Upper lobe of left lung (tissue), 6 donors: Measurements from ENCODE around the gene PDXDC1. TPM values are rescaled to one million over a fixed set of nuclear protein-coding genes. Genes with fewer than 3 reads are reported as not detected.
"Not testable (repeated sequence)": the region's sequence is repeated elsewhere in the genome, so short reads cannot be mapped to it uniquely, and the experiment has no call there.

Experiments
- ATAC-seq, 2 donors: fragments of 200-7000 bp; cut with Tn5 transposase; one replicate each; pipeline ENCODE4 v1.9.1; 2022; ENCODE audit warnings: mild to moderate bottlenecking in 2 of 2, moderate library complexity in 2 of 2; ENCODE audit not compliant: low FRiP score in 2 of 2
- DNase-seq, 2 donors: peaks; one replicate each; pipeline ENCODE4 v3.0.0-alpha.2; 2019 to 2020
- H3K27ac ChIP-seq, 4 donors: fragments of 200-600 bp; sonication (generic); one replicate each; pipeline ENCODE4 v1.5.1; 2016 to 2019
- H3K27me3 ChIP-seq, 4 donors: fragments of 200-600 bp; sonication (generic); one replicate each; pipeline ENCODE4 v1.5.1; 2017 to 2019
- H3K36me3 ChIP-seq, 4 donors: fragments of 200-600 bp; sonication (generic); one replicate each; pipeline ENCODE4 v1.5.1; 2016 to 2019
- H3K4me1 ChIP-seq, 4 donors: fragments of 200-600 bp; sonication (generic); one replicate each; pipeline ENCODE4 v1.5.1; 2018 to 2019
- H3K4me3 ChIP-seq, 4 donors: fragments of 200-600 bp; sonication (generic); one replicate each; pipeline ENCODE4 v1.5.1; 2017 to 2019; ENCODE audit warnings: mild to moderate bottlenecking in 2 of 4, moderate library complexity in 1 of 4
- H3K9me3 ChIP-seq, 4 donors: fragments of 200-600 bp; sonication (generic); one replicate each; pipeline ENCODE4 v1.5.1; 2018 to 2019
- CTCF ChIP-seq, 6 experiments: fragments of 450-650 bp in 4 of 6; fragments of 200-600 bp in 2 of 6; sonication (generic) in 2 of 6; IDR thresholded peaks; one replicate each; pipeline ENCODE4 v1.5.1; 2016 to 2019; ENCODE audit warnings: antibody characterized with exemption in 6 of 6
- POLR2AphosphoS5 ChIP-seq, 2 donors: sonication (generic); formaldehyde crosslinking; IDR thresholded peaks; one replicate each; pipeline ENCODE4 v1.5.1; 2017; ENCODE audit warnings: antibody characterized with exemption in 2 of 2
- WGBS, 2 donors: methylation state at CpG; one replicate each; pipeline ENCODE4 v1.1.5; 2017 to 2018; 5-methylcytosine and 5-hydroxymethylcytosine counted together
- total RNA-seq, 6 donors: library from RNA; depleted of rRNA in 4 of 6; stranded (reverse); fragments of >200 nt in 4 of 6; gene quantifications; one replicate each; pipeline versions ENCODE4 v1.1.0 to v1.2.1, GENCODE V29; 2016 to 2021
- donor health status: DM: no; HTN: no; CAD: no; lungs with moderate emphysema.
- donor health status: DM: no; HTN: yes; CAD: no; lungs with severe emphysema.

The PDXDC1 gene
- total RNA-seq, 6 donors from 2014 or later: 67.1 to 148 (median 85.2) TPM

GRCh38 chr16:15016951-15017580, 42.2 kb downstream of the PDXDC1 start:
- TF ChIP-seq POLR2AphosphoS5 (IDR thresholded peaks at IDR 0.05): peak in 1 of 2 donors; percentile 12
- Histone ChIP-seq H3K36me3 (peaks cover 17 to 62% (median 23%) of the 10 kb centered on the region in 4 donors), H3K4me1 (peaks cover 0 to 25% (median 15%) of the 10 kb centered on the region in 4 donors), H3K27ac (peak overlapping the region in 2 of 4 donors; percentile 39 to 49)
- DNase-seq, H3K9me3 ChIP-seq, H3K4me3 ChIP-seq, H3K27me3 ChIP-seq: not testable (repeated sequence)
- 48 to 66% methylated on average over 4 of the region's 4 CpGs for WGBS, 2 donors
- ATAC-seq: peak; percentile 27 to 76

DNA sequence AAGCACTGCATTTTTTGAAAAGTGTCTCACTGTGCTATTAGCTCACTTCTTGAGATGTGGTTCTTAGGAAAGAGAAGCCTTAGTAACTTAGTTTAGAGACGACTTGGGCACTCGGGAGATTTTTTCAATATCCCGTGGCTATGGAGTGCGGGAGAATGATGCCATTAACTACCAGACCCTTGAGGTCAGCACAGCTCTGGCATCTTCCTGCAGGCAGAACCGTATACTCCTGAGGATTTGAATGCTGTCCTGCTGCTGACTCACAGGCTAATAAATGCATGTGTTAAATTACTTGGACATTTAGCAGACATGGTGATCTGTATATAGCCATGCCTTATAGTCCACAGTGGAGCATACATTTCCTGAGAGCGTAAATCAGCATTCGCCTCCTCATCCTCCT, 46.6 kb downstream of the PDXDC1 start:
- H3K36me3 ChIP-seq: peaks cover 19 to 74% (median 36%) of the 10 kb centered on the region in 4 donors
- not testable (repeated sequence) for H3K27ac ChIP-seq, H3K4me3 ChIP-seq, H3K9me3 ChIP-seq, DNase-seq, H3K27me3 ChIP-seq
- peaks cover 0 to 13% (median 9%) of the 10 kb centered on the region in 4 donors for H3K4me1 ChIP-seq
- 82 to 91% methylated on average over 7 of the region's 7 CpGs for WGBS, 2 donors
- peak in 1 of 2 donors; percentile 9 for ATAC-seq

DNA sequence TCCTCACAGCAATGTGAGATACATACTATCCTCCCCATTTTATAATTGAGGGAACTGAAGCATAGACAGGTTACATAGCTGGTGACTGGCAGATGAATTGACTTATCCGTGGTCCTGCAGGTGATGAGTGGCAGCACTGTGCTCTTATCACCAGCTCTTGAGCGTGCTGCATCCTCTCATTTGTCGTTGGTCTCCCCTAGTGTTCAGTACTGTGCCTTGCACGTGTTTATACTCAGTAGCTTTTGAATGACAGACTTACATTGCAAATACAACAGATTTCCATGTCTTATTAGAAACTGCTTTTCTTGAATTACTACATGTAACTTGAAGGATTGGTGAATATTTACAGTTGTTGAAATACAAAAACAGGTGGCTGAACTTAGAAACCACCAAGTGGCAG, 47.4 kb downstream of the PDXDC1 start:
- peak; percentile 39 to 47 for ATAC-seq
- H3K9me3 ChIP-seq, H3K4me1 ChIP-seq, H3K4me3 ChIP-seq, DNase-seq, H3K27ac ChIP-seq, H3K27me3 ChIP-seq: not testable (repeated sequence)
- 30 to 36% methylated on average over 4 of the region's 4 CpGs for WGBS, 2 donors
- peak in 3 of 6 experiments; percentile 25 to 31 (median 28) for TF ChIP-seq CTCF (IDR thresholded peaks at IDR 0.05)
- H3K36me3 ChIP-seq: peaks cover 19 to 74% (median 35%) of the 10 kb centered on the region in 4 donors

GRCh38 chr16:15023381-15024077, 48.7 kb downstream of the PDXDC1 start:
- H3K27ac ChIP-seq: peak overlapping the region in 1 of 4 donors; percentile 7
- 91 to 92% methylated on average over 13 of the region's 13 CpGs for WGBS, 2 donors
- H3K27me3 ChIP-seq, ATAC-seq, H3K4me1 ChIP-seq, H3K9me3 ChIP-seq, DNase-seq, H3K4me3 ChIP-seq: not testable (repeated sequence)
- peaks cover 16 to 76% (median 33%) of the 10 kb centered on the region in 4 donors for H3K36me3 ChIP-seq

DNA sequence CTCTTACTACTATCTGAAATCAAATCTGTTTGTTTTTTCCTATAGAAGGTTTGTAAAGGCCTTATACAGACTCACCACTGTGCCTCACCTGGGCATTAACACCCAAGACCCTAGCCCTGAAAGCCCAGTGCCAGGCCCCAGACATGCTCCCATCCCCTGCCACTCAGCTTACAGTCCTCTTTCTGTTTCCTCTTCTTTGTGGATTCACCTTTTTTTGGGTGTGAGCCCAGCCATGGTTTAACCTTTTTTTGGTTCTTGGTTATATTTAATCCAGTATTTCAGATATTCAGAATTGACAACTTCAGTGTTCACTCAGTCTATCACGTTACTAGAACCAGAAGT, 50.0 kb downstream of the PDXDC1 start:
- WGBS, 2 donors: 91 to 100% methylated on average over 1 of the region's 1 CpG
- not testable (repeated sequence) for DNase-seq, H3K9me3 ChIP-seq, ATAC-seq, H3K4me3 ChIP-seq, H3K27ac ChIP-seq, H3K27me3 ChIP-seq, H3K4me1 ChIP-seq
- H3K36me3 ChIP-seq: peaks cover 13 to 77% (median 38%) of the 10 kb centered on the region in 4 donors

DNA sequence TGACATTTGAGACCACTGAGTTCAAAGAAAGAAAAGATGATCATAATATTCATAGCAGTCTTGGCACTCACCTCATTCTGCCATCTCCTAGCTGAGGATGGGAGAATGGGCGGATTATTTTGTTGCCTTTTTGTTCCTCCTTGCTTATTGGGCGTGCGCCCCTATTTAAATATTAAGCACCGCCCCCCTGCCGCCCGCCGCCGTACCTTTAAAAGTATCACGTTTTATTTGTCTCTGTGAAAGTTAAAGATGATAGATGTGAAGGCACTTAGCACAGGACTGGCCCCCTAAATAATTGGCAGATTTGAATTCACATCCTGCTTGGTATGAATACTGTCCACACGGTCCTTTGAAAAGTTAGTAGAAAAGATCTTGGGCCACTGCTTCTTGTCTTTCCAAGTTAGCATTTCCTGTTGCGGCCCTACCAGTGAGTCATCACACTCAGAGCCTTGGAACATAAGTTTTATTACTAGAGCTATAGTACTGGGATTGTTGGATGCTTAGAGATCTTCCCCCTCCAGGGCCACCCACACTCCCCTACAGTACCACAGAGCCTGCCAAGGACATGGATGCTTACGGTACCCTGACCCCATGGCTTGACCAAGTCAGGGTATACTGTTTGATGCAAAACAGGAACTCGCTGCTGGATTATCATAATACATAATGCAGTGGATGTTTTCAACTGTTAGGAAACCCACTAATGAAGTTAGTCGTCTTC, 50.6 kb downstream of the PDXDC1 start:
- H3K36me3 ChIP-seq: peaks cover 13 to 78% (median 38%) of the 10 kb centered on the region in 4 donors

DNA sequence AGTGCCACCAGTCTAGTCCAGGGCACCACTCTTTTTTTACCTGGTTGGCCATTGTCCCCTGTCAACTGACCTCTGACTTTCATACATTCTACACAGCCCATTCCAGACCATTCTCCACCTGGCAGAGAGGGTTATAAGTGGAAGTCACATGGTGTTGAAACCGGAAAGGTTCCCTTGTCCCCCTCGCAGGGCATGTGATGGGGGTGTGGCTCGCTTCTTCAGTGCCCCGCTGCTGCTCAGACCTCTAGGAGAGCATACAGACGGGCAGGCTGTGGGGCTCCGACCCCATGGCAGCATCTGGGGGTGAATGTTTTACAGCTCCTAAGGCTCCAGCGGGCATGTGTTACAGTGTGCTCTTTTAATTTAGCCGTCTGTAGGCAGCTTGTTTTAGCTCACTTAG, 52.2 kb downstream of the PDXDC1 start:
- H3K4me3 ChIP-seq, ATAC-seq, H3K9me3 ChIP-seq, H3K27me3 ChIP-seq, DNase-seq, H3K4me1 ChIP-seq, H3K27ac ChIP-seq: not testable (repeated sequence)
- 66 to 78% methylated on average over 5 to 6 of the region's 8 CpGs for WGBS, 2 donors
- peaks cover 10 to 81% (median 42%) of the 10 kb centered on the region in 4 donors for H3K36me3 ChIP-seq

More for the DNA sequence above, 50.6 kb downstream of the PDXDC1 start:
- 89 to 91% methylated on average over 14 of the region's 14 CpGs for WGBS, 2 donors
- not testable (repeated sequence) for H3K9me3 ChIP-seq, H3K4me1 ChIP-seq, H3K27me3 ChIP-seq, H3K4me3 ChIP-seq
- ATAC-seq (peak in 1 of 2 donors; percentile 54), DNase-seq (peak in 1 of 2 donors; percentile 83)
- peak overlapping the region in 1 of 4 donors; percentile 3 for H3K27ac ChIP-seq

DNA sequence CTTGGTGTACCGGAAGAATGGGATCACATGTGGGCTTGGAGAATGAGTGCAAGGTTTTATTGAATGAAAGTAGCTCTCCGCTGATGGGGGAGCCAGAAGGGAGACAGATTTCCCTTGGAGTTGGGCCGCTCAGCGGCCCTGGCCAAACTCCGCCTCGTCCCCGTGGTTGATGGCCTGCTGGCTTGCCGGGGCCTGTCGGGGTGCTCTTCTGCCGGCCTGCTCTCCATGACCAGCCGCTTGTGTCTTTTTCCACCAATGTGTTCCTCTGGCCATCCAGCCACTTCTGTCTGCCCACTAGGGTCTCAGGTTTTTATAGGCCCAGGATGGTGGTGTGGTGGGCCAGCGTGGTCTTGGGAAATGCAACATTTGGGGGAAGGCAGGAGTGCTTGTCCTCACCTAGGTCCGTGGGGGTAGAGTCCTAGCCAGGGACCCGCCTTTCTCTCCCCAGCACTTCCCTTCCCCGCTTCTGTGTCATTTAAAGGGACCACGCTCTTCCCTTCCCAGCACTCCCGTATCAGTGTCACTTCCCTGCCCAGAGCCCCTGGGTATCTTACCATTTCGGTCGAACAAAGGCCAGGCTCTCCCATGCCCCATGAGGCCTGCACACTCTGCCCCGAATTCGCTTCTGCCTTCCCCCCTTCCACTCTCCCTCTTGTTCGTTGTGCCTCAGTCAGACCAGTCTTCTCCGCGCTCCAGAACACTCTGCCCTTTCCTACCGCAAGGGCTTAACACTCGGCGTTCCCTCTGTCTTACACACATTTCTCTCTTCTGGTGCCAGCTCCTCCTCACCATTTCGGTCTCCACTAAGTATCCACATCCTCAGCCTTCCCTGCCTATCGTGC, 52.9 kb downstream of the PDXDC1 start:
- WGBS, 2 donors: 89 to 91% methylated on average over 28 to 29 of the region's 29 CpGs
- H3K4me3 ChIP-seq: not testable (repeated sequence)

DNA sequence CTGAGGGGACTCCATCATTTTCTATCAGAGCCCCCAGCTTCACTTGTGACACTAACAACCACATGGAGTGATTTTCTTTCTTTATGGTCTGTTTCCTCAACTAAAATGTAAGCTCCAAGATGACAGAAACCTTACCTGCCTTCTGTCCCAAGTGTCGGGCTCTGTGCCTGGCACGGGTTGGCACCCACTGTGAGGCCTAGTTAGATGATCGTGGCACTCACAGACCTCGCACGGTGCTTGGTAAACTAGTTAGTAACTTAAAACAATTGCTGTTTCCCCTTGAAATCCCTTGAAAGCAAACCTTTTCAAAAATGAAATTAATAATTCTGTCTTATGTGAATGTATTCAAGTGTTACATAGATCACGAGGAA, 53.5 kb downstream of the PDXDC1 start:
- H3K36me3 ChIP-seq: peaks cover 17 to 83% (median 48%) of the 10 kb centered on the region in 4 donors
- H3K27ac ChIP-seq, H3K4me1 ChIP-seq, H3K27me3 ChIP-seq, H3K4me3 ChIP-seq, H3K9me3 ChIP-seq, ATAC-seq, DNase-seq: not testable (repeated sequence)
- 95% methylated on average over 6 of the region's 6 CpGs for whole genome bisulfite sequencing, 2 donors

More for the DNA sequence above, 52.9 kb downstream of the PDXDC1 start:
- ATAC-seq (peak; percentile 6 to 8), DNase-seq (peak in 1 of 2 donors; percentile 85)
- not testable (repeated sequence) for H3K4me1 ChIP-seq, H3K27ac ChIP-seq, H3K9me3 ChIP-seq, H3K27me3 ChIP-seq
- H3K36me3 ChIP-seq: peaks cover 11 to 83% (median 47%) of the 10 kb centered on the region in 4 donors

GRCh38 chr16:15028801-15029698, 54.2 kb downstream of the PDXDC1 start:
- peaks cover 24 to 88% (median 51%) of the 10 kb centered on the region in 4 donors for H3K36me3 ChIP-seq
- not testable (repeated sequence) for H3K4me1 ChIP-seq, H3K9me3 ChIP-seq, H3K27ac ChIP-seq, H3K27me3 ChIP-seq, H3K4me3 ChIP-seq
- WGBS, 2 donors: 86 to 95% methylated on average over 22 to 27 of the region's 27 CpGs
- ATAC-seq (peak; percentile 4 to 23), DNase-seq (peak in 1 of 2 donors; percentile 73)
